Measurements from ENCODE around the gene GNPDA1.

GNPDA1 gene

DNA sequence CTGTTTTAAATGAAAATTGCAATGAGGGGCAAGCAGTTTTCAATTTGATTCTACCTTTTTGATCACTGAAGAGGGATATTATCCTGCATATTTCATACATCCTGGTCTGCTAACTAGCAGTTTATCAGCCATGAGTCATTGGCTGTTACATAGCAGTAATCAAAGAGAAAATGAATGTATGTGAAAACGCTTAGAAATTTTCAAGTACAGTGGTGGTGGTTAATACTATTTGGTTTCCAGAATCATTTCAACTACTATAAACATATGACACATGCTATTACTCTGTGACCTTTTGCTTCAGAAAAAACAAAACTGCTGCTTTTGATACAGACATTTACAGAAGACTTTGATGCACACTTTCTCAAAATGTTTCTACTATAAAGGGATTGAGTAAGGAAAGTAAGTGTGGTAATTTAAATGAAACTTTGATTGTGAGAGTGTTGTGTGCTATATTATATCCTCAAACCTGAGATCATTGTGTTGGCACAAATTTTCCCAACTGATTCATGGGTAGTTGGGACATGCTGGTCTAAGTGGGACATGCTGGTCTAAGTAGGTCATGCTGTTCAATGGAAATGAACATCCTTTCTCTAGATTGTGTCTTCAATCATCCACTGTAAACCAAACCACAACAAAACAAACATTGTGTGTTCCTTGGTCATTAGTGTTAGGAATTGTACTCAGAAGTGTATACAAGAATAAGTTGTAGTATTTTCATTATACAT is 38.8 kb downstream of the GNPDA1 start:
- Mint-ChIP-seq H3K4me1 (peaks cover 17% of the 10 kb centered on the region), H3K4me3 (no peak overlapping the region)

DNA sequence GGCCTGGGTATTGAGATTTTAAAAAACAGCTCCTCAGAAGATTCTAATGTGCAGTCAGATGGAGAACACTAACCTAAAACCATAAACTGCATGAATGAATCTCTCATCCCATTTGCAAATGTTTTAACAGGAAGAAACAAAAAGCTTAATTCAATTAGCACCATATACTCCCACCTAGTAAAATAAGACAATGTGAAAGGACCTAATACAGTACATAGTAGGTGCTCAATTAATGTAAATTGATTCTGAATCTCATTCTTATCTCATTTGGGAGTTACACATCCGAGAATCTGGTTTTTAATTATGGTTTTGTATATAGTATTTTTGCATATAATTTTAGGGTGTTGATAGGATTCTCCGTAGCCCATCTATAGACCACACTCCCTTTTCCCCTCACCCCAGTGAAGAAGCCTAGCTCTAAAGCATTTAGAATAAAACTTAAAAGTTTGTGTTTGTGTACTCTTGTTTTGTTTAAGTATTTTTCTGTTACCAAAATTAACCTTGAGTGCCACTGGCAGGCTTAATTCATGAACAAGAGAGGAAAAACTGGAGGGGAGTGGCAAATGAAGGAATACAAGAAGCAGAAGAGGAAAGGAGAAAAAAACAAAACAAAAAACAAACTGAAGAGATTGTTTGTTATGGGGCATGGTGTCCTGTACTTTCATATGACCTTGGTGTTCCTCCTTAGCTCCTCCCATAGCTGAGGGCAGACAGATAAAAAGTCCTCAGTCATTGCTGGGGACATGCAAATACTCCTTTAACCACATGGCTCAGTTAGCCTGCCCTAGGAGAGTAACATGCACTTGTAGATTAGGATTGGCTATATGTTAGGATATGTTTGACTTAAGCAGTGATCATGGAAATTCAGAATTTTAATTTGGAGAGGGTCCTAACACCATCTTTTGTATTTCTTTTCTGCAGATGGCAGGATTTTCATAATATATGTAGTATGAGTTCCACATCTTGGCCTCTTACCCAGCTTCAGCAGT is 42.8 kb downstream of the GNPDA1 start:
- H3K9me3 Mint-ChIP-seq = no peaks in the 10 kb centered on the region
- peak overlapping the region; percentile 97 to 99 (median 99) for H3K4me3 Mint-ChIP-seq
- TF ChIP-seq, protein P1, sequence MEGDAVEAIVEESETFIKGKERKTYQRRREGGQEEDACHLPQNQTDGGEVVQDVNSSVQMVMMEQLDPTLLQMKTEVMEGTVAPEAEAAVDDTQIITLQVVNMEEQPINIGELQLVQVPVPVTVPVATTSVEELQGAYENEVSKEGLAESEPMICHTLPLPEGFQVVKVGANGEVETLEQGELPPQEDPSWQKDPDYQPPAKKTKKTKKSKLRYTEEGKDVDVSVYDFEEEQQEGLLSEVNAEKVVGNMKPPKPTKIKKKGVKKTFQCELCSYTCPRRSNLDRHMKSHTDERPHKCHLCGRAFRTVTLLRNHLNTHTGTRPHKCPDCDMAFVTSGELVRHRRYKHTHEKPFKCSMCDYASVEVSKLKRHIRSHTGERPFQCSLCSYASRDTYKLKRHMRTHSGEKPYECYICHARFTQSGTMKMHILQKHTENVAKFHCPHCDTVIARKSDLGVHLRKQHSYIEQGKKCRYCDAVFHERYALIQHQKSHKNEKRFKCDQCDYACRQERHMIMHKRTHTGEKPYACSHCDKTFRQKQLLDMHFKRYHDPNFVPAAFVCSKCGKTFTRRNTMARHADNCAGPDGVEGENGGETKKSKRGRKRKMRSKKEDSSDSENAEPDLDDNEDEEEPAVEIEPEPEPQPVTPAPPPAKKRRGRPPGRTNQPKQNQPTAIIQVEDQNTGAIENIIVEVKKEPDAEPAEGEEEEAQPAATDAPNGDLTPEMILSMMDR (IDR thresholded peaks at IDR 0.05; ENCODE audit: unreplicated experiment in 3 of 3) = no peak
- peaks cover 30% of the 10 kb centered on the region for H3K4me1 Mint-ChIP-seq
- H3K27me3 Mint-ChIP-seq (ENCODE audit: low read depth) = no peaks in the 10 kb centered on the region
- peaks cover 28% of the 10 kb centered on the region for H3K36me3 Mint-ChIP-seq (ENCODE audit: low read depth)
- peak overlapping the region; percentile 96 to 99 (median 99) for H3K27ac Mint-ChIP-seq

More for the DNA sequence above, 38.8 kb downstream of the GNPDA1 start:
- Mint-ChIP-seq H3K36me3 (ENCODE audit: low read depth) (peaks cover 56% of the 10 kb centered on the region), H3K27ac (no peak overlapping the region), H3K27me3 (ENCODE audit: low read depth) (no peaks in the 10 kb centered on the region), H3K9me3 (no peaks in the 10 kb centered on the region)
- TF ChIP-seq, protein P1 (IDR thresholded peaks at IDR 0.05; ENCODE audit: unreplicated experiment in 3 of 3) = no peak

DNA sequence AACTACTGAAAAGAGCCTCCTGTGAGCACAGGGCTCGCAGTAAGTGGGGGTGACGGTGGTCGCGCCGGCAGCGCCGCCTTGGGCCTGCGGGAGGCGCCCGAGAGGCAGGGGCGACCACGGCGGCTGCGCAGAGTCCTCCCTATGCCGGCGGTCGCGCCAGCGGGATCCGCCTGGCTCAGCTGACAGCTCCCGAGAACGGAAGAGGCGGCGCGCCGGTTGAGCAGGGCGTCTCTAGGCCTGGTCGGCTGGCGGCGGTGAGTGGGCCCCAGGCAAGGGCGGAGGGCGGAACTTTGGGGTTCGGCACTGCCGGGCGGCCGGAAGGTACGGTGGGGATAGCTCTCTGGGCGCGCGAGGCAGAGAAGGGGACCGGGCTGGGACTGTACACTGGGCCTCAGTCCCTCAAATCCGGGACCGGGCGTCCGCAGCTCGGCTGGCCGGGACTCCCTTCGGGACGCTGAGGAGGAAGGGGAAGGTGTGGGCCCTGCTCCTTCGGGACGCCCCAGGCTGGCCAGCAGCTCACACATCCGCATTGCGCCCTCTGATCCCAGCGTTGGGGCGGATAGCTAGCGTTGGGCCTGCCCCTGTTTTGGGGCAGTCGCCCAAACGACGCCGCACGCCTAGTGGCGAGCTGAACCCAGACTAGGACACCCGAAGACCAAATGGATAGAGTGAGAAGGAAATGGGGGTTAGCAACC is 43.8 kb downstream of the GNPDA1 start, which contains the start of gene RNF14:
RNF14 (plus strand) TSS at position 192 of the 695 bp plus-strand sequence. CDS start 4,484 bp downstream, outside the sequence.
- peaks cover 31% of the 10 kb centered on the region for H3K4me1 Mint-ChIP-seq
- peaks cover 18% of the 10 kb centered on the region for H3K36me3 Mint-ChIP-seq (ENCODE audit: low read depth)
- TF ChIP-seq, protein P1 (IDR thresholded peaks at IDR 0.05; ENCODE audit: unreplicated experiment in 3 of 3) = peak; percentile 98 to 100 (median 100)
- H3K4me3 Mint-ChIP-seq = peak within 1 kb of the TSS; percentile 97 to 99 (median 99)
- H3K27ac Mint-ChIP-seq = peak within 1 kb of the TSS; percentile 96 to 99 (median 99)
- H3K27me3 Mint-ChIP-seq (ENCODE audit: low read depth) = no peaks in the 10 kb centered on the region
- no peaks in the 10 kb centered on the region for H3K9me3 Mint-ChIP-seq

DNA sequence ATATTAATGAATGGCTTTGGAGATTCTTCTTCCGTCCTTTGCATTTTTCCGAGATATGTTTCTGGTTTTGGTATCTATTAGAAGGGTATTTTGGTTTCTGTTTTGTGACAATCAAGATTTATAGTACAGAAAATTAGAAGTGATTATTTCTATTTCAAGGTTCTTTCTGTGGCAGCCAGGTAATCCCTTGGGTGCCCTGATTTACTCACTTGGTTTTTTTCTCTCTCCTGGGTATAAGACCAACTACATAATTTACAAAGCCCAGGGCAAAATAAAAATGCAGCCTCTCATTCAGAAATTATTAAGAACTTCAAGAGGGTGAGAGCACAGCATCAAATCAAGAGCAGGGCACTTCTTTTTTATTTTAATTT is 45.9 kb downstream of the GNPDA1 start:
- TF ChIP-seq, protein P1 (IDR thresholded peaks at IDR 0.05; ENCODE audit: unreplicated experiment in 3 of 3) = no peak
- no peaks in the 10 kb centered on the region for H3K27me3 Mint-ChIP-seq (ENCODE audit: low read depth)
- H3K9me3 Mint-ChIP-seq = no peaks in the 10 kb centered on the region
- peaks cover 37% of the 10 kb centered on the region for H3K4me1 Mint-ChIP-seq
- H3K36me3 Mint-ChIP-seq (ENCODE audit: low read depth) = peaks cover 4% of the 10 kb centered on the region
- H3K27ac Mint-ChIP-seq = peak overlapping the region in 1 of 3 experiments; percentile 34
- no peak overlapping the region for H3K4me3 Mint-ChIP-seq

DNA sequence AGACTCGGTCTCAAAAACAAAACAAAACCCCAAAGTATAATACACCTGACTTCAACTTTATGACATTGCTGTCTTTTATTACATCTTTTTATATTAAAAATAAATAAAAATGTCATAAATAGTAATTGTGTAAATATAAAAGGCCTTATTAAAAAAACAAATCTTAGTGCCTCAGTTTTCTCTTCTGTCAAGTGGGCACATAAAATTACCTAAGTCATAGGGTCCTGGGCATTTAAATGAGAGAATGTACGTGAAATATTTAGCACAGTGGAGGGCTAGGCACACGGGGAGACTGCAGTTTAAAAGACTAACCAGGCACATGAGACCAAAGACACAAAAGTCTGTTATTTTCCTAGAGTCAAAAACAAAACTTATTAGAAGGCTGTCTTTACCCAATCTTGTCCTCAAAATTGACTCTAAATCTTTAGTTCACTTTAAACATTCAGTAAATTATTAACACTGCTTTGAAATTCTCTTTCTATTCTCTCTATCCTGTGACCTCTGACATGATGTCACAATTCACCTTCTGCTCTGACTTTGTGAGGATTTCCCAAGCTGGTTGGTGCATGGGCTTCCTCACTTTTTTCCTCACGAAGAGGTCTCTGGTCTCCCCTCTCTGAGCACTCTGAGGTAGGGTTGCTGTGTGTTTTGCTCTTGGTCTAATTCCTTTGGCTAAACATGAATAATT is 46.4 kb downstream of the GNPDA1 start:
- H3K27me3 Mint-ChIP-seq (ENCODE audit: low read depth) = no peaks in the 10 kb centered on the region
- no peak overlapping the region for H3K4me3 Mint-ChIP-seq
- peaks cover 4% of the 10 kb centered on the region for H3K36me3 Mint-ChIP-seq (ENCODE audit: low read depth)
- H3K4me1 Mint-ChIP-seq = peaks cover 37% of the 10 kb centered on the region
- H3K27ac Mint-ChIP-seq = peak overlapping the region in 1 of 3 experiments; percentile 34
- TF ChIP-seq, protein P1 (IDR thresholded peaks at IDR 0.05; ENCODE audit: unreplicated experiment in 3 of 3) = no peak
- no peaks in the 10 kb centered on the region for H3K9me3 Mint-ChIP-seq

Data from nephron (organoid).